HUDEP-2 (cell line): Measurements from ENCODE around the gene PITPNM1.

ENCODE experiments used
- DNase-seq, 76 experiments: peaks; one replicate each; lab custom pipeline; 2025; ENCODE audit not compliant: unreplicated experiment in 76 of 76; lab: John Stamatoyannopoulos, UW

Gene PITPNM1

GRCh38 chr11:67504005-67504949 is 886 bp downstream of the PITPNM1 start:
- no peak for DNase-seq

- DNase-seq, result no peak
Measured at GRCh38 chr11:67503119-67504004, 1.8 kb downstream of the PITPNM1 start.

GRCh38 chr11:67502328-67502979 is 2.7 kb downstream of the PITPNM1 start:
- no peak for DNase-seq

- no peak for DNase-seq
Measured at GRCh38 chr11:67501854-67502253, 3.3 kb downstream of the PITPNM1 start.

GRCh38 chr11:67500831-67501715 is 4.1 kb downstream of the PITPNM1 start:
- DNase-seq, result no peak

- DNase-seq, result no peak
Measured at GRCh38 chr11:67500484-67500821, 4.7 kb downstream of the PITPNM1 start.

- no peak for DNase-seq
Measured at GRCh38 chr11:67499808-67500483, 5.2 kb downstream of the PITPNM1 start.

- DNase-seq, result no peak
Measured at GRCh38 chr11:67498544-67498972, 6.6 kb downstream of the PITPNM1 start.

GRCh38 chr11:67497656-67498291 is 7.4 kb downstream of the PITPNM1 start:
- no peak for DNase-seq

GRCh38 chr11:67496113-67496512 is 9.1 kb downstream of the PITPNM1 start:
- DNase-seq, result no peak

GRCh38 chr11:67495234-67496005 is 9.7 kb downstream of the PITPNM1 start:
- no peak for DNase-seq

- no peak for DNase-seq
Measured at GRCh38 chr11:67494371-67495233, 10.6 kb downstream of the PITPNM1 start.

- no peak for DNase-seq
Measured at GRCh38 chr11:67493548-67494370, 11.4 kb downstream of the PITPNM1 start.

- DNase-seq, result peak in 1 of 76 experiments; percentile 13
Measured at GRCh38 chr11:67492801-67493547, 12.2 kb downstream of the PITPNM1 start.

GRCh38 chr11:67492069-67492727 is 13.0 kb downstream of the PITPNM1 start:
- no peak for DNase-seq
